ENCODE measurements around the gene TYW1. TPM values are rescaled to one million over a fixed set of nuclear protein-coding genes. Genes with fewer than 3 reads are reported as not detected.
"Not testable (repeated sequence)": the region's sequence is repeated elsewhere in the genome, so short reads cannot be mapped to it uniquely, and the experiment has no call there.

The TYW1 gene
- total RNA-seq, 1 experiment from 2014 or later: 24.5 TPM

DNA sequence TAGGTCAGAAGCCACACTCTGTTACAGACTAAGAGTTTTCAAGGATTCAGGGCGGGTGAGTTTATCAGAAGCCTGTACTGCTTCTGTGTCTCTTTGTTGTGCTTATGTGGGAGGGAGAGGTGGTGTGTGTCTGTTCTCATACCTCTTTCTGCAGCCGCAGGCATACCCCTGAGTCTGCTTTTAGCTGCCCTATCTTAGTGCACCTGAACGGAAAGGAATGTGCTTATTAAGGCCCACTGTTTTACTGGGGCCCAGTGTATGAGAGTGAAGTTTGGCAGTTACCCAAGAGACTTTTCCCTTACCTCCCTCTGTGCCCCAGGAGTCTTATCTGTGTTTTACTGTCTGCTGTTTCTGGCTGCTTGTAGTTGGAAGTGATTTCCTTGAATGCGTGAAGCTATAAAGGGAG, 104.3 kb downstream of the TYW1 start:
- in situ Hi-C loops (cut with HindIII; ENCODE audit: low pct_unique_long_range_greater_than_20kb, low sequenced_read_pairs) (no loop called here), intact Hi-C loops (cut with micrococcal nuclease; ENCODE audit: unreplicated experiment) (no loop called here)
- ChIA-PET POLR2A (no interaction called here), CTCF (no interaction called here)
- TF ChIP-seq TCF7L2 (IDR thresholded peaks at IDR 0.05; ENCODE audit: low read depth, low read length) (no peak), POLR2AphosphoS5 (IDR thresholded peaks at IDR 0.05; ENCODE audit: low read depth, low read length) (no peak), REST (IDR thresholded peaks at IDR 0.05; ENCODE audit: insufficient read depth in 1 of 2, low read depth in 2 of 2, low read length in 1 of 2) (no peak), SIN3A (IDR thresholded peaks at IDR 0.05; ENCODE audit: borderline replicate concordance, insufficient read depth, low read depth, low read length) (no peak)
- TF ChIP-seq, protein P1, sequence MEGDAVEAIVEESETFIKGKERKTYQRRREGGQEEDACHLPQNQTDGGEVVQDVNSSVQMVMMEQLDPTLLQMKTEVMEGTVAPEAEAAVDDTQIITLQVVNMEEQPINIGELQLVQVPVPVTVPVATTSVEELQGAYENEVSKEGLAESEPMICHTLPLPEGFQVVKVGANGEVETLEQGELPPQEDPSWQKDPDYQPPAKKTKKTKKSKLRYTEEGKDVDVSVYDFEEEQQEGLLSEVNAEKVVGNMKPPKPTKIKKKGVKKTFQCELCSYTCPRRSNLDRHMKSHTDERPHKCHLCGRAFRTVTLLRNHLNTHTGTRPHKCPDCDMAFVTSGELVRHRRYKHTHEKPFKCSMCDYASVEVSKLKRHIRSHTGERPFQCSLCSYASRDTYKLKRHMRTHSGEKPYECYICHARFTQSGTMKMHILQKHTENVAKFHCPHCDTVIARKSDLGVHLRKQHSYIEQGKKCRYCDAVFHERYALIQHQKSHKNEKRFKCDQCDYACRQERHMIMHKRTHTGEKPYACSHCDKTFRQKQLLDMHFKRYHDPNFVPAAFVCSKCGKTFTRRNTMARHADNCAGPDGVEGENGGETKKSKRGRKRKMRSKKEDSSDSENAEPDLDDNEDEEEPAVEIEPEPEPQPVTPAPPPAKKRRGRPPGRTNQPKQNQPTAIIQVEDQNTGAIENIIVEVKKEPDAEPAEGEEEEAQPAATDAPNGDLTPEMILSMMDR (IDR thresholded peaks at IDR 0.05): no peak
- ATAC-seq: peak; percentile 47; the same call in 1 of the 2 replicates
- Histone ChIP-seq H3K36me3 (ENCODE audit: control insufficient read depth, insufficient read depth, low read length) (no peaks in the 10 kb centered on the region), H3K27me3 (ENCODE audit: control insufficient read depth, insufficient read depth, low read length) (no peaks in the 10 kb centered on the region), H3K4me3 (ENCODE audit: low read depth in 2 of 2, low read length in 2 of 2) (no peak overlapping the region), H3K4me1 (ENCODE audit: control insufficient read depth, insufficient read depth, low read length) (no peaks in the 10 kb centered on the region), H3K27ac (ENCODE audit: low read length) (no peak overlapping the region), H3K9me3 (ENCODE audit: control insufficient read depth, insufficient read depth, low read depth, low read length) (no peaks in the 10 kb centered on the region)
- no peak for DNase-seq (ENCODE audit: low read depth, low spot score)
- BruUV-seq (replicated peaks): no TSS peak

DNA sequence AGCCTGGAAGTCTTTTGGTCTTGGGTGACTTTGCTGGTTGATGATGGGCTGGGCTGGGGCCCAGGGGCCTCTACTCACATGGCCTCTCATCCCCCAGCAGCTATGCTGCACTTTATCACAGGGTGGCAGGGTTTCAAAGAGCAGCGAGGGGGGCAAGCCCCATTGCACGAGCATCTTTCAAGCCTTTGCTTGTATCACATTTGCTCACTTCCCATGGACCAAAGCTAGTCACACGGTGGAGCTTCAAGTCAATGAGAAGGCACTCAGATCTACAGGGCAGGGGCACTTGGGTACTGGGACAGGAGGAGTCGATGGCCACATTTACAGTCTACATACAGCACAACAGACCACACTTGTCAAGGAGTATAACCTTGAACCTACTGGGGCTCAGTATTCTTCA, 108.3 kb downstream of the TYW1 start:
- intact Hi-C loops (cut with micrococcal nuclease; ENCODE audit: unreplicated experiment); H3K4me1 ChIP-seq (ENCODE audit: control insufficient read depth, insufficient read depth, low read length); CTCF ChIA-PET; in situ Hi-C loops (cut with HindIII; ENCODE audit: low pct_unique_long_range_greater_than_20kb, low sequenced_read_pairs); BruUV-seq (replicated peaks); POLR2A ChIA-PET; DNase-seq (ENCODE audit: low read depth, low spot score); H3K27ac ChIP-seq (ENCODE audit: low read length); H3K36me3 ChIP-seq (ENCODE audit: control insufficient read depth, insufficient read depth, low read length); H3K9me3 ChIP-seq (ENCODE audit: control insufficient read depth, insufficient read depth, low read depth, low read length); H3K4me3 ChIP-seq (ENCODE audit: low read depth in 2 of 2, low read length in 2 of 2); H3K27me3 ChIP-seq (ENCODE audit: control insufficient read depth, insufficient read depth, low read length): not testable (repeated sequence)
- ATAC-seq: 0 out of 2 replicates have a peak, but pooled peaks have one; percentile 58

DNA sequence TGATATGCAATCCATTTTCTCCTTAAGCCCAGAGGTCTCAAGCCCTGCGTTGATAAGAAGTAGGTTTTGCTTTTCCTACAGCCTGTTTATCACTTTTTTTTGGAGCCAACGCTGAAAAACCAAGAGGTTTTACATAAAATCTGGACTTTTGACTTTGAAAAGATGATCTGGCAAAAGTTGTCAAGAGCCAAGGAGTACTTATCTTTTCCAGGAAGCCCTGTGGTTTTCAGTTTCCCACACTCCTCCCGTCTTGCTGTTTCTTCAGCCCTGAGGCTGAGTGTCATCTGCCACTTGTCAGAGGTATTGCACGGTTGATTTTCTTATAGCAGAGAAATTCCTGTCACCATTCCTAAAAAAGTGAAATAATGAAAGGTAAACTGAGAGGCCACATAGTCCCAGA, 108.7 kb downstream of the TYW1 start:
- intact Hi-C loops (cut with micrococcal nuclease; ENCODE audit: unreplicated experiment) (no loop called here), in situ Hi-C loops (cut with HindIII; ENCODE audit: low pct_unique_long_range_greater_than_20kb, low sequenced_read_pairs) (no loop called here)
- POLR2A ChIA-PET: no interaction called here
- Histone ChIP-seq H3K27ac (ENCODE audit: low read length) (no peak overlapping the region), H3K27me3 (ENCODE audit: control insufficient read depth, insufficient read depth, low read length) (no peaks in the 10 kb centered on the region), H3K9me3 (ENCODE audit: control insufficient read depth, insufficient read depth, low read depth, low read length) (no peaks in the 10 kb centered on the region), H3K36me3 (ENCODE audit: control insufficient read depth, insufficient read depth, low read length) (no peaks in the 10 kb centered on the region), H3K4me3 (ENCODE audit: low read depth in 2 of 2, low read length in 2 of 2) (no peak overlapping the region), H3K4me1 (ENCODE audit: control insufficient read depth, insufficient read depth, low read length) (no peaks in the 10 kb centered on the region)
- no peak for ATAC-seq
- BruUV-seq (replicated peaks): no TSS peak
- no peak for TF ChIP-seq POLR2AphosphoS5 (IDR thresholded peaks at IDR 0.05; ENCODE audit: low read depth, low read length)
- TF ChIP-seq, protein P1 (IDR thresholded peaks at IDR 0.05): no peak
- TF ChIP-seq SIN3A (IDR thresholded peaks at IDR 0.05; ENCODE audit: borderline replicate concordance, insufficient read depth, low read depth, low read length): no peak
- TF ChIP-seq REST (IDR thresholded peaks at IDR 0.05; ENCODE audit: insufficient read depth in 1 of 2, low read depth in 2 of 2, low read length in 1 of 2): no peak
- TF ChIP-seq TCF7L2 (IDR thresholded peaks at IDR 0.05; ENCODE audit: low read depth, low read length): no peak
- no peak for DNase-seq (ENCODE audit: low read depth, low spot score)
- CTCF ChIA-PET: no interaction called here

DNA sequence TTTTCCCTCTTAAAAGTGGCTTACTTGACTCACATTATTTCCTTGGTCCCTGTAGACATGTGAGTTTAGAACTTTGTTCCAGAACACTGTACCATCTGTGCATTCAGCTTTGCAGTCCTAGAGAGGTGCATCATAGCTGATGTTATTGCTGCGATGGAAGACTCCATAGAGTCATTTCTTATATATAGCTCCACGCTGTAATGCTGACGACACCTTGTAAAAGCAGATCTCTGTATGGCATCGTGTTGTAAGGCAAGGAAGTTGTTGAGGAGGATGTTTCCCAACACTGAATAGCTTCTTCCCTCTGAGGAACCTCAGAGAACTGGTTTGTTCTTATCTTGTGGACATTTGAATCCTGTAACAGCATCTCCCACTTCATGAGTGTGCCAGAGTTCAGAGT, 109.6 kb downstream of the TYW1 start:
- H3K27ac ChIP-seq (ENCODE audit: low read length); DNase-seq (ENCODE audit: low read depth, low spot score); H3K27me3 ChIP-seq (ENCODE audit: control insufficient read depth, insufficient read depth, low read length); H3K36me3 ChIP-seq (ENCODE audit: control insufficient read depth, insufficient read depth, low read length); BruUV-seq (replicated peaks); ATAC-seq; H3K9me3 ChIP-seq (ENCODE audit: control insufficient read depth, insufficient read depth, low read depth, low read length); CTCF ChIA-PET; intact Hi-C loops (cut with micrococcal nuclease; ENCODE audit: unreplicated experiment); H3K4me3 ChIP-seq (ENCODE audit: low read depth in 2 of 2, low read length in 2 of 2); H3K4me1 ChIP-seq (ENCODE audit: control insufficient read depth, insufficient read depth, low read length); in situ Hi-C loops (cut with HindIII; ENCODE audit: low pct_unique_long_range_greater_than_20kb, low sequenced_read_pairs); POLR2A ChIA-PET: not testable (repeated sequence)

Data from Panc1 (cell line).